Esophagus squamous epithelium (tissue), 4 donors: ENCODE measurements around the gene PTPRG.

Experiments used
- CTCF ChIP-seq, 6 experiments: fragments of 450-650 bp in 4 of 6; fragments of 200-600 bp in 2 of 6; sonication (generic) in 2 of 6; IDR thresholded peaks; one replicate each; pipeline ENCODE4 v1.5.1; 2016 to 2019; ENCODE audit warnings: antibody characterized with exemption in 6 of 6, mild to moderate bottlenecking in 4 of 6, moderate library complexity in 4 of 6
- POLR2A ChIP-seq, 4 donors: fragments of 450-650 bp; IDR thresholded peaks; one replicate each; pipeline ENCODE4 v1.6.1; 2017; ENCODE audit warnings: antibody characterized with exemption in 4 of 4, mild to moderate bottlenecking in 4 of 4, moderate library complexity in 3 of 4

GRCh38 chr3:62281726-62282125 is 720.4 kb downstream of the PTPRG start:
- no peak for TF ChIP-seq CTCF (IDR thresholded peaks at IDR 0.05)
- no peak for TF ChIP-seq POLR2A (IDR thresholded peaks at IDR 0.05)
